ENCODE results near the gene TPCN2.

Gene TPCN2

GRCh38 chr11:69121021-69121420 is 72.3 kb downstream of the TPCN2 start:
- Histone ChIP-seq H3K23ac (ENCODE audit: low read length in 2 of 2) (no peak overlapping the region), H3K79me1 (replicated peaks; ENCODE audit: low read length, poor library complexity, severe bottlenecking) (no peaks in the 10 kb centered on the region), H2BK5ac (ENCODE audit: low read depth, low read length, poor library complexity, severe bottlenecking) (no peak overlapping the region), H2AFZ (ENCODE audit: low read depth, low read length) (no peak overlapping the region), H2BK15ac (ENCODE audit: low read depth, poor library complexity, severe bottlenecking) (no peak overlapping the region), H3K4me2 (ENCODE audit: low read length, poor library complexity, severe bottlenecking) (no peak overlapping the region), H3K14ac (ENCODE audit: low read length in 2 of 2) (no peak overlapping the region), H3K4ac (ENCODE audit: low read depth in 1 of 2, low read length in 2 of 2) (no peak overlapping the region), H3K27me3 (ENCODE audit: control insufficient read depth in 1 of 2, insufficient read depth in 1 of 2, low read length in 2 of 2) (peaks cover 3 to 22% of the 10 kb centered on the region in 2 experiments), H4K91ac (ENCODE audit: low read length) (peak overlapping the region; percentile 43), H3K4me1 (ENCODE audit: control insufficient read depth, insufficient read depth, low read depth, low read length) (peaks cover 32% of the 10 kb centered on the region), H2BK120ac (ENCODE audit: low read depth, low read length) (no peak overlapping the region), H3K9ac (ENCODE audit: low read length) (no peak overlapping the region), H3K4me3 (ENCODE audit: insufficient read depth in 1 of 2, low read depth in 1 of 2, low read length in 2 of 2) (no peak overlapping the region), H3K36me3 (ENCODE audit: control insufficient read depth in 1 of 2, insufficient read depth in 2 of 2, low read depth in 1 of 2, low read length in 2 of 2) (no peaks in the 10 kb centered on the region), H4K8ac (ENCODE audit: low read length) (no peak overlapping the region), H3K9me3 (ENCODE audit: control insufficient read depth, low read length) (peaks cover 9% of the 10 kb centered on the region), H3K27ac (ENCODE audit: low read length, poor library complexity, severe bottlenecking) (no peak overlapping the region), H2BK12ac (ENCODE audit: low read length in 2 of 2) (no peak overlapping the region), H3K18ac (ENCODE audit: low read depth in 1 of 2, low read length in 2 of 2) (no peak overlapping the region), H2AK5ac (ENCODE audit: low read length, severe bottlenecking) (no peak overlapping the region)
- WGBS, result 92% methylated on average over 8 of the region's 9 CpGs
- DNase-seq, result no peak

- Histone ChIP-seq H2BK120ac (ENCODE audit: low read depth, low read length) (no peak overlapping the region), H3K79me1 (replicated peaks; ENCODE audit: low read length, poor library complexity, severe bottlenecking) (no peaks in the 10 kb centered on the region), H2BK12ac (ENCODE audit: low read length in 2 of 2) (peak overlapping the region in 1 of 2 experiments; percentile 29), H2AK5ac (ENCODE audit: low read length, severe bottlenecking) (peak overlapping the region; percentile 41), H4K8ac (ENCODE audit: low read length) (no peak overlapping the region), H3K9ac (ENCODE audit: low read length) (no peak overlapping the region), H3K4me1 (ENCODE audit: control insufficient read depth, insufficient read depth, low read depth, low read length) (peaks cover 31% of the 10 kb centered on the region), H3K36me3 (ENCODE audit: control insufficient read depth in 1 of 2, insufficient read depth in 2 of 2, low read depth in 1 of 2, low read length in 2 of 2) (no peaks in the 10 kb centered on the region), H3K23ac (ENCODE audit: low read length in 2 of 2) (no peak overlapping the region), H3K27ac (ENCODE audit: low read length, poor library complexity, severe bottlenecking) (no peak overlapping the region), H3K27me3 (ENCODE audit: control insufficient read depth in 1 of 2, insufficient read depth in 1 of 2, low read length in 2 of 2) (peaks cover 10 to 18% of the 10 kb centered on the region in 2 experiments), H2AFZ (ENCODE audit: low read depth, low read length) (no peak overlapping the region), H2BK5ac (ENCODE audit: low read depth, low read length, poor library complexity, severe bottlenecking) (no peak overlapping the region), H3K4me2 (ENCODE audit: low read length, poor library complexity, severe bottlenecking) (no peak overlapping the region), H4K91ac (ENCODE audit: low read length) (no peak overlapping the region), H3K18ac (ENCODE audit: low read depth in 1 of 2, low read length in 2 of 2) (peak overlapping the region in 1 of 2 experiments; percentile 37), H3K9me3 (ENCODE audit: control insufficient read depth, low read length) (peaks cover 9% of the 10 kb centered on the region), H2BK15ac (ENCODE audit: low read depth, poor library complexity, severe bottlenecking) (no peak overlapping the region), H3K14ac (ENCODE audit: low read length in 2 of 2) (no peak overlapping the region), H3K4me3 (ENCODE audit: insufficient read depth in 1 of 2, low read depth in 1 of 2, low read length in 2 of 2) (no peak overlapping the region), H3K4ac (ENCODE audit: low read depth in 1 of 2, low read length in 2 of 2) (no peak overlapping the region)
- 87% methylated on average over 19 of the region's 19 CpGs for WGBS
- DNase-seq, result no peak
These were observed 73.0 kb downstream of the TPCN2 start for GRCh38 chr11:69121621-69122325.

GRCh38 chr11:69122326-69122629 is 73.5 kb downstream of the TPCN2 start:
- Histone ChIP-seq H3K4ac (ENCODE audit: low read depth in 1 of 2, low read length in 2 of 2) (no peak overlapping the region), H2AK5ac (ENCODE audit: low read length, severe bottlenecking) (peak overlapping the region; percentile 41), H3K23ac (ENCODE audit: low read length in 2 of 2) (no peak overlapping the region), H3K36me3 (ENCODE audit: control insufficient read depth in 1 of 2, insufficient read depth in 2 of 2, low read depth in 1 of 2, low read length in 2 of 2) (no peaks in the 10 kb centered on the region), H2BK5ac (ENCODE audit: low read depth, low read length, poor library complexity, severe bottlenecking) (no peak overlapping the region), H3K27me3 (ENCODE audit: control insufficient read depth in 1 of 2, insufficient read depth in 1 of 2, low read length in 2 of 2) (peaks cover 11 to 14% of the 10 kb centered on the region in 2 experiments), H3K4me3 (ENCODE audit: insufficient read depth in 1 of 2, low read depth in 1 of 2, low read length in 2 of 2) (no peak overlapping the region), H2BK120ac (ENCODE audit: low read depth, low read length) (no peak overlapping the region), H2BK15ac (ENCODE audit: low read depth, poor library complexity, severe bottlenecking) (no peak overlapping the region), H3K4me1 (ENCODE audit: control insufficient read depth, insufficient read depth, low read depth, low read length) (peaks cover 31% of the 10 kb centered on the region), H4K8ac (ENCODE audit: low read length) (no peak overlapping the region), H2AFZ (ENCODE audit: low read depth, low read length) (no peak overlapping the region), H3K9me3 (ENCODE audit: control insufficient read depth, low read length) (peaks cover 9% of the 10 kb centered on the region), H4K91ac (ENCODE audit: low read length) (no peak overlapping the region), H3K14ac (ENCODE audit: low read length in 2 of 2) (no peak overlapping the region), H3K9ac (ENCODE audit: low read length) (no peak overlapping the region), H2BK12ac (ENCODE audit: low read length in 2 of 2) (peak overlapping the region in 1 of 2 experiments; percentile 29), H3K18ac (ENCODE audit: low read depth in 1 of 2, low read length in 2 of 2) (peak overlapping the region in 1 of 2 experiments; percentile 37), H3K79me1 (replicated peaks; ENCODE audit: low read length, poor library complexity, severe bottlenecking) (no peaks in the 10 kb centered on the region), H3K27ac (ENCODE audit: low read length, poor library complexity, severe bottlenecking) (no peak overlapping the region), H3K4me2 (ENCODE audit: low read length, poor library complexity, severe bottlenecking) (peak overlapping the region; percentile 10)
- no peak for DNase-seq
- WGBS, result 82% methylated on average over 9 of the region's 9 CpGs

- H3K27me3 ChIP-seq (ENCODE audit: control insufficient read depth in 1 of 2, insufficient read depth in 1 of 2, low read length in 2 of 2), result peaks cover 9 to 14% of the 10 kb centered on the region in 2 experiments
- H3K9ac ChIP-seq (ENCODE audit: low read length), result no peak overlapping the region
- H2AK5ac ChIP-seq (ENCODE audit: low read length, severe bottlenecking), result no peak overlapping the region
- no peaks in the 10 kb centered on the region for H3K79me1 ChIP-seq (replicated peaks; ENCODE audit: low read length, poor library complexity, severe bottlenecking)
- peak overlapping the region; percentile 50 for H3K4me2 ChIP-seq (ENCODE audit: low read length, poor library complexity, severe bottlenecking)
- no peak overlapping the region for H2BK15ac ChIP-seq (ENCODE audit: low read depth, poor library complexity, severe bottlenecking)
- peak overlapping the region; percentile 30 to 41 for H3K18ac ChIP-seq (ENCODE audit: low read depth in 1 of 2, low read length in 2 of 2)
- 5% methylated on average over 27 of the region's 27 CpGs for WGBS
- H2AFZ ChIP-seq (ENCODE audit: low read depth, low read length), result no peak overlapping the region
- peak overlapping the region in 1 of 2 experiments; percentile 81 for H3K4ac ChIP-seq (ENCODE audit: low read depth in 1 of 2, low read length in 2 of 2)
- no peak overlapping the region for H2BK5ac ChIP-seq (ENCODE audit: low read depth, low read length, poor library complexity, severe bottlenecking)
- H2BK12ac ChIP-seq (ENCODE audit: low read length in 2 of 2), result peak overlapping the region in 1 of 2 experiments; percentile 22
- no peaks in the 10 kb centered on the region for H3K36me3 ChIP-seq (ENCODE audit: control insufficient read depth in 1 of 2, insufficient read depth in 2 of 2, low read depth in 1 of 2, low read length in 2 of 2)
- H3K4me3 ChIP-seq (ENCODE audit: insufficient read depth in 1 of 2, low read depth in 1 of 2, low read length in 2 of 2), result no peak overlapping the region
- H4K8ac ChIP-seq (ENCODE audit: low read length), result no peak overlapping the region
- peaks cover 13% of the 10 kb centered on the region for H3K9me3 ChIP-seq (ENCODE audit: control insufficient read depth, low read length)
- DNase-seq, result peak; percentile 59
- peaks cover 31% of the 10 kb centered on the region for H3K4me1 ChIP-seq (ENCODE audit: control insufficient read depth, insufficient read depth, low read depth, low read length)
- H3K23ac ChIP-seq (ENCODE audit: low read length in 2 of 2), result no peak overlapping the region
- H4K91ac ChIP-seq (ENCODE audit: low read length), result no peak overlapping the region
- H2BK120ac ChIP-seq (ENCODE audit: low read depth, low read length), result no peak overlapping the region
- peak overlapping the region; percentile 48 for H3K27ac ChIP-seq (ENCODE audit: low read length, poor library complexity, severe bottlenecking)
- no peak overlapping the region for H3K14ac ChIP-seq (ENCODE audit: low read length in 2 of 2)
These were observed 74.1 kb downstream of the TPCN2 start for GRCh38 chr11:69122630-69123431.
